GM12878 (cell line): ENCODE results near the gene PARK7. TPM values are rescaled to one million over a fixed set of nuclear protein-coding genes. Genes with fewer than 3 reads are reported as not detected.
"Not testable (repeated sequence)": the region's sequence is repeated elsewhere in the genome, so short reads cannot be mapped to it uniquely, and the experiment has no call there.

Experiments used
- ATAC-seq: fragments of 200-7000 bp; cut with Tn5 transposase; 3 replicates; pipeline ENCODE4 v1.9.1; 2020; ENCODE audit warnings: mild to moderate bottlenecking, moderate library complexity
- BruUV-seq: library from RNA; stranded (reverse); fragments of 400-500 nt; replicated peaks from 2 replicates; lab custom pipeline; 2021; lab: Mats Ljungman, UMichigan
- CTCF ChIA-PET: fragments of 300-600 bp; sonication (Branson Sonifier 250); formaldehyde crosslinking; extraction: SDS; loops from one replicate; lab custom pipeline; 2021; ENCODE audit warnings: inconsistent platforms; lab: Yijun Ruan, JAX
- POLR2A ChIA-PET: fragments of 350-600 bp; formaldehyde crosslinking; extraction: SDS; loops from one replicate; lab custom pipeline; 2021; ENCODE audit warnings: inconsistent platforms; lab: Charles Lee
- RAD21 ChIA-PET: fragments of 300-600 bp; sonication (Branson Sonifier 250); formaldehyde crosslinking; loops from one replicate; lab custom pipeline; 2023; ENCODE audit warnings: antibody characterized with exemption; ENCODE audit not compliant: unreplicated experiment; lab: Charles Lee
- SMC1A ChIA-PET: fragments of 300-600 bp; sonication (Branson Sonifier 250); formaldehyde crosslinking; loops from one replicate; lab custom pipeline; 2023; ENCODE audit not compliant: unreplicated experiment, uncharacterized antibody; lab: Charles Lee
- DNase-seq: peaks from one replicate; pipeline ENCODE4 v3.0.0-alpha.2; 2011; ENCODE audit warnings: low read depth, low spot score
- FAIRE-seq: peaks from 3 replicates; lab custom pipeline; 2011; peaks lifted over from hg19 to GRCh38; lab: Jason Lieb, UNC
- H2AFZ ChIP-seq: 2 replicates; pipeline ENCODE4 v1.6.0; 2011; ENCODE audit warnings: low read depth, low read length, control low read depth; ENCODE audit not compliant: control insufficient read depth
- H3K27ac ChIP-seq: 2 replicates; pipeline ENCODE4 v1.5.1; 2011; ENCODE audit warnings: control low read depth; ENCODE audit not compliant: control insufficient read depth, insufficient read depth
- H3K27me3 ChIP-seq, 2 experiments: replicated peaks in 1 of 2; 2 replicates each; pipeline versions ENCODE4 v1.6.0 to v1.6.1; 2011; ENCODE audit warnings: low read length in 1 of 2; ENCODE audit not compliant: control insufficient read depth in 2 of 2, insufficient read depth in 2 of 2
- H3K36me3 ChIP-seq, 2 experiments: 2 replicates each; pipeline ENCODE4 v1.5.1; 2011; ENCODE audit warnings: low read length in 1 of 2; ENCODE audit not compliant: control insufficient read depth in 2 of 2, insufficient read depth in 2 of 2
- H3K4me1 ChIP-seq: 2 replicates; pipeline ENCODE4 v1.6.1; 2011; ENCODE audit warnings: mild to moderate bottlenecking, low read length, moderate library complexity, mixed read lengths; ENCODE audit not compliant: control insufficient read depth, insufficient read depth
- H3K4me2 ChIP-seq: 2 replicates; pipeline ENCODE4 v1.6.0; 2011; ENCODE audit warnings: control low read depth; ENCODE audit not compliant: control insufficient read depth, insufficient read depth
- H3K4me3 ChIP-seq: fragments of 200-600 bp; sonication (generic); 2 replicates; pipeline ENCODE4 v1.5.1; 2016
- H3K79me2 ChIP-seq: 2 replicates; pipeline ENCODE4 v1.6.0; 2011; ENCODE audit warnings: low read length; ENCODE audit not compliant: control insufficient read depth, insufficient read depth
- H3K9ac ChIP-seq: 2 replicates; pipeline ENCODE4 v1.8.0; 2011; ENCODE audit warnings: low read length, control low read depth, mixed read lengths; ENCODE audit not compliant: control insufficient read depth, insufficient read depth
- H3K9me3 ChIP-seq: replicated peaks from 3 replicates; pipeline ENCODE4 v1.5.1; 2011; ENCODE audit warnings: mild to moderate bottlenecking, low read length; ENCODE audit not compliant: control insufficient read depth, insufficient read depth
- H4K20me1 ChIP-seq: 2 replicates; pipeline ENCODE4 v1.6.0; 2011; ENCODE audit not compliant: control insufficient read depth, insufficient read depth
- ASH2L ChIP-seq: fragments of 300-600, 200-600 bp; sonication (generic); IDR thresholded peaks from 2 replicates; pipeline ENCODE4 v1.6.1; 2017; ENCODE audit warnings: low read depth, mild to moderate bottlenecking, borderline replicate concordance
- ATF7 ChIP-seq: fragments of 450-650 bp; IDR thresholded peaks from 2 replicates; pipeline ENCODE4 v1.6.1; 2016; ENCODE audit warnings: low read depth, mild to moderate bottlenecking
- BACH1 ChIP-seq: fragments of 450-650 bp; IDR thresholded peaks from 2 replicates; pipeline ENCODE4 v1.6.1; 2017; ENCODE audit warnings: mild to moderate bottlenecking, borderline replicate concordance
- BHLHE40 ChIP-seq, 2 experiments: fragments of 450-650 bp in 1 of 2; IDR thresholded peaks; 2 replicates each; pipeline ENCODE4 v1.6.1; 2011 to 2017; ENCODE audit warnings: low read depth in 2 of 2, borderline replicate concordance in 1 of 2, improper control_type of control experiment in 1 of 2, low read length in 1 of 2, mild to moderate bottlenecking in 1 of 2
- CBX5 ChIP-seq: sonication (generic); IDR thresholded peaks from 2 replicates; pipeline ENCODE4 v1.6.1; 2016; ENCODE audit warnings: low read depth, moderate library complexity, mild to moderate bottlenecking, inconsistent platforms
- CHD1 ChIP-seq: IDR thresholded peaks from 2 replicates; pipeline ENCODE4 v1.6.1; 2012; ENCODE audit warnings: low read depth, low read length, improper control_type of control experiment
- CREB1 ChIP-seq: IDR thresholded peaks from 2 replicates; pipeline ENCODE4 v1.6.1; 2012; ENCODE audit warnings: low read depth, mild to moderate bottlenecking, inconsistent platforms
- E4F1 ChIP-seq: fragments of 450-650 bp; IDR thresholded peaks from 2 replicates; pipeline ENCODE4 v1.6.1; 2018; ENCODE audit warnings: borderline replicate concordance, mild to moderate bottlenecking; ENCODE audit not compliant: partially characterized antibody
- IRF3 ChIP-seq: fragments of 450-650 bp; IDR thresholded peaks from 2 replicates; pipeline ENCODE4 v1.6.1; 2014; ENCODE audit warnings: mild to moderate bottlenecking
- MEF2A ChIP-seq: IDR thresholded peaks from 2 replicates; pipeline ENCODE4 v1.6.1; 2011; ENCODE audit warnings: low read depth, mild to moderate bottlenecking, low read length, moderate library complexity; ENCODE audit not compliant: insufficient read depth
- NFIC ChIP-seq: IDR thresholded peaks from 2 replicates; pipeline ENCODE4 v1.6.1; 2012; ENCODE audit warnings: low read depth, mild to moderate bottlenecking, inconsistent platforms, low read length, moderate library complexity
- NR2C2 ChIP-seq: IDR thresholded peaks from 2 replicates; pipeline ENCODE4 v1.6.1; 2011; ENCODE audit warnings: borderline replicate concordance, low read depth; ENCODE audit not compliant: control insufficient read depth, insufficient read length
- PML ChIP-seq: IDR thresholded peaks from 2 replicates; pipeline ENCODE4 v1.6.1; 2012; ENCODE audit warnings: low read length, inconsistent platforms
- RELA ChIP-seq: fragments of 450-650 bp; IDR thresholded peaks from 2 replicates; pipeline ENCODE4 v1.8.0; 2014; ENCODE audit warnings: borderline replicate concordance; ENCODE audit not compliant: partially characterized antibody
- SP1 ChIP-seq: IDR thresholded peaks from one replicate; pipeline ENCODE4 v1.6.1; 2011; ENCODE audit warnings: low read depth, low read length
- SRF ChIP-seq, 2 experiments: IDR thresholded peaks; 2 replicates each; pipeline ENCODE4 v1.6.1; 2011; ENCODE audit warnings: low read depth in 2 of 2, low read length in 2 of 2, mild to moderate bottlenecking in 1 of 2, moderate library complexity in 1 of 2
- STAT1 ChIP-seq: fragments of 450-650 bp; conservative IDR thresholded peaks from 2 replicates; pipeline ENCODE4 v1.6.1; 2014; ENCODE audit warnings: antibody characterized with exemption, mild to moderate bottlenecking
- ZSCAN29 ChIP-seq: fragments of 450-650 bp; IDR thresholded peaks from 2 replicates; pipeline ENCODE4 v1.6.1; 2017; ENCODE audit warnings: mild to moderate bottlenecking, moderate library complexity
- WGBS: methylation state at CpG from one replicate; pipeline ENCODE4 v1.1.6; 2016; ENCODE audit warnings: low lambda C conversion rate; ENCODE audit not compliant: insufficient replicate concordance, insufficient coverage; ENCODE audit errors: missing lambda C conversion rate; 5-methylcytosine and 5-hydroxymethylcytosine counted together
- in situ Hi-C: fragments of 300-500 bp; cut with MboI; formaldehyde crosslinking; loops from 9 replicates; pipeline ENCODE4 v1.14.3; 2018; ENCODE audit warnings: mixed read lengths
- intact Hi-C: fragments of 100-400 bp; cut with micrococcal nuclease; formaldehyde crosslinking; loops from one replicate; pipeline ENCODE4 v1.14.2; 2022; ENCODE audit not compliant: unreplicated experiment
- polyA plus RNA-seq, 11 experiments: library from polyadenylated mRNA; depleted of rRNA in 4 of 11; unstranded in 6 of 11; stranded (reverse) in 5 of 11; fragments of >200 nt; fragmentation: Nextera tagmentation in 4 of 11; fragmentation: Illumina TruSeq in 1 of 11; extraction: Ambion mirVana in 4 of 11; extraction: Trizol in 1 of 11; gene quantifications; 1 replicate in 1 of 11; 2 replicates in 10 of 11; pipeline versions ENCODE4 v1.2.1 to v1.2.3, GENCODE V29; 2011 to 2016; ENCODE audit warnings: inconsistent platforms in 2 of 11, missing spikeins in 2 of 11, low read depth in 1 of 11
- total RNA-seq, 4 experiments: library from RNA; depleted of rRNA in 3 of 4; stranded (reverse); fragments of >200 nt in 3 of 4; fragmentation: Illumina TruSeq in 1 of 4; extraction: Trizol in 1 of 4; gene quantifications; 2 replicates each; pipeline versions ENCODE4 v1.2.1 to v1.2.3, GENCODE V29; 2013 to 2021

PARK7 gene
- total and polyA plus RNA-seq, 10 of the 15 experiments (the other 5 are each of a cell fraction or from before 2014, with no cell fraction given): 267 to 1,056 (median 495) TPM

- Histone ChIP-seq H2AFZ (no peak overlapping the region), H3K36me3 (no peaks in the 10 kb centered on the region), H3K27me3 (no peaks in the 10 kb centered on the region), H4K20me1 (no peaks in the 10 kb centered on the region), H3K27ac (no peak overlapping the region), H3K9ac (no peak overlapping the region), H3K4me1 (no peaks in the 10 kb centered on the region), H3K9me3 (no peaks in the 10 kb centered on the region), H3K4me3 (no peak overlapping the region), H3K79me2 (no peaks in the 10 kb centered on the region), H3K4me2 (no peak overlapping the region)
- SMC1A ChIA-PET: interaction anchor here (1.8 kb wide), 1 partner anchor 14 kb away, joined by 6 read pairs; no protein-coding TSS in a partner anchor
- intact Hi-C loops (no loop called here), in situ Hi-C loops (no loop called here)
- TF ChIP-seq MEF2A (no peak), E4F1 (no peak), BHLHE40 (IDR thresholded peaks at IDR 0.05; ENCODE audit: borderline replicate concordance in 1 of 2, low read depth in 2 of 2, low read length in 1 of 2) (no peak), SRF (IDR thresholded peaks at IDR 0.05; ENCODE audit: low read depth in 2 of 2, low read length in 2 of 2) (no peak), ZSCAN29 (no peak), SP1 (no peak), CREB1 (no peak), PML (no peak), IRF3 (no peak), CHD1 (no peak), RELA (no peak), NR2C2 (no peak), ATF7 (no peak), NFIC (no peak), ASH2L (no peak), CBX5 (no peak), STAT1 (no peak), BACH1 (no peak)
- POLR2A ChIA-PET: interaction anchor here (0.9 kb wide), 1 partner anchor 10 kb away, joined by 3 read pairs; no protein-coding TSS in a partner anchor
- ATAC-seq (no peak), DNase-seq (no peak), FAIRE-seq (no peak)
- BruUV-seq: no TSS peak
- RAD21 ChIA-PET: no interaction called here
- CTCF ChIA-PET: no interaction called here
- WGBS: 37% methylated on average over 6 of the region's 6 CpGs
These were observed 39.2 kb upstream of the PARK7 start for GRCh38 chr1:7922301-7922700.

GRCh38 chr1:7927061-7927460 is 34.5 kb upstream of the PARK7 start:
- peaks cover 12% of the 10 kb centered on the region for H3K4me1 ChIP-seq
- H3K4me3 ChIP-seq, RAD21 ChIA-PET, H3K4me2 ChIP-seq, BruUV-seq, H2AFZ ChIP-seq, intact Hi-C loops, POLR2A ChIA-PET, H3K36me3 ChIP-seq, H3K9me3 ChIP-seq, H3K27ac ChIP-seq, CTCF ChIA-PET, H3K9ac ChIP-seq, H3K27me3 ChIP-seq, H4K20me1 ChIP-seq, DNase-seq, H3K79me2 ChIP-seq, in situ Hi-C loops, ATAC-seq, FAIRE-seq: not testable (repeated sequence)
- SMC1A ChIA-PET: interaction anchor here (1.0 to 1.1 kb wide), 2 partner anchors 13 to 16 kb away, joined by 3 read pairs; no protein-coding TSS in a partner anchor
- WGBS: 54% methylated on average over 8 of the region's 8 CpGs
